Activated T-cell treated with anti-CD3 and anti-CD28 coated beads for 24 hours (primary cell): ENCODE results near the gene ADGRF4.

Source experiments
- DNase-seq: peaks from one replicate; pipeline ENCODE4 v3.0.0-alpha.2; 2020; ENCODE audit warnings: low read depth

Gene ADGRF4, protein sequence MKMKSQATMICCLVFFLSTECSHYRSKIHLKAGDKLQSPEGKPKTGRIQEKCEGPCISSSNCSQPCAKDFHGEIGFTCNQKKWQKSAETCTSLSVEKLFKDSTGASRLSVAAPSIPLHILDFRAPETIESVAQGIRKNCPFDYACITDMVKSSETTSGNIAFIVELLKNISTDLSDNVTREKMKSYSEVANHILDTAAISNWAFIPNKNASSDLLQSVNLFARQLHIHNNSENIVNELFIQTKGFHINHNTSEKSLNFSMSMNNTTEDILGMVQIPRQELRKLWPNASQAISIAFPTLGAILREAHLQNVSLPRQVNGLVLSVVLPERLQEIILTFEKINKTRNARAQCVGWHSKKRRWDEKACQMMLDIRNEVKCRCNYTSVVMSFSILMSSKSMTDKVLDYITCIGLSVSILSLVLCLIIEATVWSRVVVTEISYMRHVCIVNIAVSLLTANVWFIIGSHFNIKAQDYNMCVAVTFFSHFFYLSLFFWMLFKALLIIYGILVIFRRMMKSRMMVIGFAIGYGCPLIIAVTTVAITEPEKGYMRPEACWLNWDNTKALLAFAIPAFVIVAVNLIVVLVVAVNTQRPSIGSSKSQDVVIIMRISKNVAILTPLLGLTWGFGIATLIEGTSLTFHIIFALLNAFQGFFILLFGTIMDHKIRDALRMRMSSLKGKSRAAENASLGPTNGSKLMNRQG

DNA sequence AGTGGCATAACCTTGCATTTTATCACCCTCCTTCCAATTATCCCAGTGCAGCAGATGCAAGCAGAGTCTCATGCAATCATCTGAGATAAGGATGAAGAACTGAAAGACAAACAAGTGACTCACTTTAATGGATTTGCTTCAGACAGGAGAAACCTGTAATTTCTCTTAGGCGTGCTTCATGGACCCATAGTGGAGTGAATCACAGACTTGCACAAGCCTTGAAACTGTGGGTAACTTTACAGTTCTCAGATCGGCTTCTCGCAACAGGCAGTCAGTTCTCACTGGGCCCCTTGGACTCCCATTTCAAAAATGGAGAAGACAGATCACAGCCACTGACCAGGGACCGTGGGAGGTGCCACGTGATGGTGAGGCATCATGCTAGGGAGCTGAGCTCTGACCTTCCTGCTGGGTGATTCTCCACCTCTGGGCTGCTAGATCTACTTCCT lies at the start of gene ADGRF4:
ADGRF4 (plus strand) TSS at position 239 of the 446 bp plus-strand sequence. CDS start 8,666 bp downstream, outside the sequence.
- DNase-seq: no peak

GRCh38 chr6:47650553-47651432 lies 47.6 kb upstream of the ADGRF4 start:
- DNase-seq: no peak

DNA sequence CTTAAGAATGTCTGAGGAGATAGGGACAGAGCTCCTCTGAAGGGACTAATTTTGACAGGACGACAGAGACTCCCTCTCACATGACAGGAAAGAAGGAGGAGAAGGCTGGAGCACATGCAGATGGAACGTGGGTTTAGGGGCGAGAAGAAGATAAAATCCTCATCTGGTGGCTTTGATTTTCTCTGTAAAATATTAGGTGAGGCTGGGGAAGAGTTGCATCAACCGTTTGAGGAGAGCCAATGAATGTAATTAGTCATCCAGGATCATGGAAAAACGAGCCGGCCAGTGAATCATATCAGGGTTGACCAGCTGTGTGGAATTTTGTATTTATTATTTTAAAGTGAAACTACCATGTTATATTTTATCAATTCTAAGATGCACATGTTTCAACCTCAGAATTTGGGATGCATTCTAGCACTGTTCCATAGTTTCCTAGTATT lies 46.9 kb upstream of the ADGRF4 start:
- no peak for DNase-seq

DNA sequence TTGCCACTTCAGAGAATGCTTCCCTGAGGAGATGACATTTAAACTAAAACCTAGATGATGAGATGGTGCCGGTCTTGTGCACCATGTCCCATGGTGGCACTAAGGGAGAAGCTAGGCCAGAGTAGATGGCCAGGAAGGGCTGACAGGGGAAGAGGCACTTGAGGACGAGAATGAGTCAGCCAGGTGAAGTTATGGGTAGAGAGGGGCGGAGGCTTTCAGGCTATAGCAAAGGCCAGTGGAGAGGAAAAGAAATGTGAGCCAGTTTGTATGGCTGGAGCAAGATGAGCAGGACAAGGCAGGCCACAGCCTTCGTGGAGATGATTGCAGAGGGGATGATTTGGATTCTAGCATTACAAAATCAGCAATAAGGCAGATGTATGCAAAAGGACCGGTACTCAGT lies 44.7 kb upstream of the ADGRF4 start:
- no peak for DNase-seq

DNA sequence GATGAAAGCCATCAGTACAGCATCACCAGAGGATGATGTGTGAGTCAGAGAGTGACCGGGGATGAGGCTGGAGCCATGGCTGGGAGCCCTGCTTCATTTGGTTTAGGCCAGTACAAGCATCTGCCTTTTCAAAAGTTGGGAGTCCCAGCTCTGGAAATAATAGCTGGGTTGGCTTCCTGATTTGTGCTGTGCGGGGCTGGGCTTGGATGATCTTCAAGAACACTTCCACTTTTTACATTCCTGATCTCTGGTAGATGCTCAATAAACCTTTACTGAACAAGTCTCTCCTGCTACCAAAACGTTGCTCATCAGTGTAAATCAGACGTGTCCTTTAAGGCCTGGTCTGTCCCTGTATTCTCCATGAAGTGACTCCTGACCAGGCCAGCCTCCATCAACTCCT lies 44.1 kb upstream of the ADGRF4 start:
- DNase-seq: no peak

DNA sequence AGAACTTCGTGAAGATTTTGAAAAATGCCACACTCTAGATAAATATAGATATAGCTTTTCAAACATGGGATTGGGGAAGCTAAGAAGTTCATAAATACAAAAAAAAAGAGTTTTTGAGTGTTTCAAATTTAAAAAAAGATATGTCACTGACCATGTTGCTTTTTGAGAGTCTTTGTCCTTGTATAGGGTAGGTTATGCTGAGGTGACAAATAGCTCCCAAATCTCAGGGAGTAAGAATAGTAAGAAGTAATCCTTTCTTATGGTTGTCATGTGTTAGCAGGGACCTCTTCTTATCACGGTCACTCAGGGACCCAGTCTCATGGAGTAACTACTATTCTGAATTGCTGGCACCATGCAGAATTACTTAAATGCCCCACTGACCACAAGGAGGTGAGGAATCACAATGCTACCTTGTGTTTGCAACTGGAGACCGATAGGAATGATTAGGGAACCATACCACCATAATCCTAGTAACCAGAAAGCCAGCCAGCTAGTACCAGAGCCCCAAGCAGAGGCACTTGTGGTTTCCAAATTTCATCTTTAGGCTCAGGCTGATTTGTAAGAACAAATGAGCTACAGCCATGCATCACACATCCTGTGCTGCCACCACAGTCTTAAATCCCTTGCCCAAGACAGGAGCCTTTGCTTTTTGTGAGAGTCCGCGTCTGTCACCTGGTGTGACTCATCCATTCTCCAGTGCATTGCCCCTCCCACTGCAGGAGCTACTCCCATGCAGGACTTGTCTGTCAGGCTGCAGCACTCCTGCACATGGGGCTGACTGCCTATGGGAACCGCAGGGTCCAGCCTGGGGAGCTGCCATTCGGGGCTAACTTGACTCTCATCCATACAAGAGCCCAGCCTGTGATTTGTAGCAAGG lies 42.4 kb upstream of the ADGRF4 start:
- peak; percentile 16 for DNase-seq

- DNase-seq: no peak
Measured at GRCh38 chr6:47661960-47662359, 36.4 kb upstream of the ADGRF4 start.

- DNase-seq: no peak
Measured at GRCh38 chr6:47663462-47664216, 34.7 kb upstream of the ADGRF4 start.

DNA sequence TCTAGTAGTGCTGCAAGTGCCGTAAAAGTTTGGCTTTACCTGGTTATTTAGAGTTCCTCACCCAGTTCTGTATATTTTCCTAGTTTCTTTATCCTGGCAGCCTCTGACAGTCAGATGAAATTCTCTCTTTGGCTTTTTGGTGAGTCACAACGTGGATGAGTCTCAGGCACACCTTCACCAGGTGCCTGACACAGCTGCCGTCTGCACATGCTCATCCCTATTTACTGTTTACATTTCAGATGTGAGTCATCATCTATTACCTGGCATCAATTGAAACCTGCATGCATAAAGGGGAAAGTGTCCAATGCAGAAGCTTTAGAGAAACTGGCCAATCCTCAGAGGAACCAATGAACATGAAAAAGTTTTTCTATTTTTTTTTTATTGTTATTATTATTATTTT lies 33.3 kb upstream of the ADGRF4 start:
- no peak for DNase-seq

DNA sequence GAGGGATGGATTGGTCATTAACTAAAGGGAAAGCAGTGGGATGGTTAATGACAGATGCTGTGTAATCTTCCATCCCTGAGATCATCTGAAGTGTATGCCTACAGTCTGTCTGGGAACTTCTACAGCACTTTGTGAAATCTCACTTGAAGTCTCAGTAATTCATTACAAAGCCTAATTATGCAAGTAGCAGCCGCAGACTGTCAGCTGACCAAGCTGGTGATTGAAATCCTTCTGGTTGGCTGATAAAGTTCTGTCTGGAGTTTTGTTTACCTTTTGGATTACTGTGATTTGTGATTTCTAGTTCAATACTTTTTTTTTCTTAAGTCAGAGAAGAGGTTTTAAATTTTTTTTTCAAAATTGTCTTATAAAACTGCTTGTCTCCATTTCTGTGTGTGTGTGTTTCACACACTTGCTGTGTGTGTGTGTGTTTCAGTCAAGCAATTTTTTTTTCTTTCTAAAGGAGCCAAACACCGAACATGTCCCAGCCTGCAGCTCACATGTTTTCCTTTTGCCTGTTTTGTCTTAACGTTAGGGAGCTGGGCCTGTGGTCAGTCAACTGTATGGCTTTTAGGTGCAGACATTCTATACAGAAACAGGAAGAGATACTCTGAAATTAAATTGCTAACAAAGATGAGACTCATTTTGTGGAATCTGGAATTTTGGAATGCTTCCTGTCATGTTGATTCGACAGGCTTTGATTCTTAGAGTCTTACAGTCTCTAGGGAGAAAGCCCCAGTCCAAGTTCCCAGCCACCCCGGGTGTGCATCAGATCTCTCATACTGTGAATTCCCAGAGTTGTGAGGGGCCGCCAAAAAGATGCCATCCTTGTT lies 28.5 kb upstream of the ADGRF4 start:
- DNase-seq: no peak

GRCh38 chr6:47670851-47671250 lies 27.5 kb upstream of the ADGRF4 start:
- no peak for DNase-seq

DNA sequence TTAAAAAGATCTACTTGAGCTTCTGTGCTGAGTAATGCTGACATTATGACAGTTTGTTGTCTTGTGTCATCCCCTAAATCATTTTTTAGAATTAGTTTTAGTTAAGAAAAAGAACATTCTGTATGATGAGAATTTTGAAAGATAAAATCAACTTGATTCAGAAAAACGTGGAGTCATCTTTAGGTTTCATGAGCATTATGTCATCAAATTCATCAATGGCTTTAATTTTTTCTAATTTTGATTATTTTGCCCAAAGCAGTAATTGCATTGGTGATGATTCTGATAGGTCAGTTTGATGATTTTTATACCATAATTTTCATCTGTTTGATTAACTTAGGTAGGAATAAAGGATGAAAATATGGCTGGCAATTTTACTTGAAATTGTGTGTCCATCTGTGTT lies 26.6 kb upstream of the ADGRF4 start:
- DNase-seq: no peak

GRCh38 chr6:47672816-47673215 lies 25.6 kb upstream of the ADGRF4 start:
- DNase-seq: no peak

DNA sequence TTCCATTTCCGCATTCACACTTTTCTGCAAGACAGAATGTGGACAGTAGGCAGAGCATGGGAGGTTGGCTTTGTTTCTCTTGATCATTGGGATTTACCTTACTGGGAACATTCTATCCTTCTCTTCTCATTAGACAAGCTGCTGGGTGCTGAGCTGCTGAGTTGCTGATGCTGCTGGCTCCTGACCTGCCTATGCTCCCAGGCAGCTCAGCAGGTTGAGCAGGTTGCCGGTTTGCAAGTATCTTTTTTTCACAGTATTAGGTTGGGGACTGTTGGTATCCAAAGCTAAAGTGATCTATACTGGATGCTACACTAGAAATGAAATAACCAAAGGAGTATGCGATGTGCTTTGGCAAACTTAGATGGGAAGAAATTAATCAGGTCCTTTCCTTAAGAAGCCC lies 23.7 kb upstream of the ADGRF4 start:
- DNase-seq: no peak

DNA sequence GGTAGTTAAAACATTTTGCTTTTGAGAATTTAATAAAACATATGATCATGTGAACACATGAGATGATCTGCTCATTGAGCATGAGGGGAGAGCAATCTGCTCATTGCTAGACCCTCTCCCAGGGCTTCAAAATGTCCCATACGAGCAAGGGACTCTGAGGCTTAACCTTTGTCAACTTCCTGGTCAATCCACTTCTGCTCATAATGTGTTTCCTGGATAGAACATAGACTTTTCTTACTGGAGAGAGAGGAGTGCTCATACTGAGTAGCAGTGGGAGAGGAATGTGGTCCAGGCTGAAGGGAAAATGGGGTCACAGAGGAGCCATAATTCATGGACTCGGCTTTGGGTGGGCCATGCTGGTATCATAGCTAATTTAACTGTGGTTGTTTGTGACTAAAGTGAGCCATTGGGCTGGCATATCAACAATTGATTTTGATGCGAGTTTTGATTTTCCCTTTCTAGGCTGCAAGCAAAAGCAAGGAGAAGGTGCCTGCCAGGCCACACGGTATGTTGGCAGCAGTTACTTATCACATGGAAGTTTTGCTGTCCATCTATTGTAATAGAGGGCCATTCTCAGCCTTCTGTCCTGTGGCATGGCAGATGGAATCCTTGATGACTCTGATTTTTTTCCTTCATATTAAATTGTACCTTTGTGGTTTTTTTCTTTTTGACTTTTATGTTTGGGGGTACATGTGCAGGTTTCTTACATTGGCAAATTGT lies 20.8 kb upstream of the ADGRF4 start:
- no peak for DNase-seq

GRCh38 chr6:47678739-47679138 lies 19.6 kb upstream of the ADGRF4 start:
- DNase-seq: no peak

DNA sequence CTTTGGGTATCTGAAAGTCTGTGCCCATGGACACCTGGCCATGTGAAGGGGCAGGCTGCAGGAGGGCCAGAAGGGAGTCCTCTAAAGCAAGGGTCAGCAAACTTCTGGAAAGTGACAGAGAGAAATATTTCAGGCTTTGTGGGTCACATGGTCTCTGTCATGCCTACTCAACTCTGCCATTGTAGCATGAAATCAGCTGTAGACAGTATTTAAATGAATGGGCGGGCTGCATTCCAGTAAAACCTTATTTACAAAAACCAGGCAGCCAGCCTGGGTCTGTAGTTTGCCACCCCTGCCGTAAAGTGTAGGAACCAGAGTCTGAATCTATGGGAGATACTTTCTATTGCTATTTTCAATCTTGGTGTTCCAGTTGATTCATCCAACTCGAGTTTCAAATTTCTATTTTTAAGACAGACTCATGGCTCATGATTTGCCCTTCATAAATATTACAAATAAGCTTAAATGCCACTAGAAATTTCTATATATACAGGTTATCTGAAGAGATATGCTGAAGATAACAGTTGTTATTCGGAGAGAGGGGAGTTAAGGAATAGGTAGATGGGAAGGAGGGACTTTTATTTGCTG lies 19.0 kb upstream of the ADGRF4 start:
- DNase-seq: no peak

GRCh38 chr6:47680051-47680450 lies 18.3 kb upstream of the ADGRF4 start:
- DNase-seq: no peak

GRCh38 chr6:47680724-47681123 lies 17.7 kb upstream of the ADGRF4 start:
- DNase-seq: no peak
